Left ventricle myocardium inferior (tissue), 1 donor: ENCODE measurements around the gene LATS2. TPM values are rescaled to one million over a fixed set of nuclear protein-coding genes. Genes with fewer than 3 reads are reported as not detected.
A peak's percentile ranks its signal among the peaks of the same experiment; 100 is the strongest.

ENCODE experiments used
- DNase-seq: peaks from one replicate; pipeline ENCODE4 v3.0.0-alpha.2; 2020
- H3K27ac ChIP-seq: fragments of 200-600 bp; replicated peaks from 2 replicates; pipeline ENCODE4 v1.8.0; 2021
- H3K27me3 ChIP-seq: fragments of 200-600 bp; 2 replicates; pipeline ENCODE4 v1.8.0; 2021; ENCODE audit warnings: low read depth
- H3K36me3 ChIP-seq: fragments of 200-600 bp; 2 replicates; pipeline ENCODE4 v1.8.0; 2021
- H3K4me1 ChIP-seq: fragments of 200-600 bp; 2 replicates; pipeline ENCODE4 v1.8.0; 2021
- H3K4me3 ChIP-seq: fragments of 200-600 bp; 2 replicates; pipeline ENCODE4 v1.8.0; 2021; ENCODE audit warnings: mild to moderate bottlenecking, moderate library complexity
- H3K9me3 ChIP-seq: fragments of 200-600 bp; replicated peaks from 2 replicates; pipeline ENCODE4 v1.8.0; 2021
- CTCF ChIP-seq: fragments of 200-600 bp; IDR thresholded peaks from 2 replicates; pipeline ENCODE4 v1.8.0; 2021; ENCODE audit warnings: antibody characterized with exemption, mild to moderate bottlenecking, borderline replicate concordance
- intact Hi-C: fragments of 100-400 bp; cut with micrococcal nuclease; formaldehyde crosslinking; loops from one replicate; pipeline ENCODE4 v1.11.0; 2022
- long read RNA-seq: library from polyadenylated mRNA; unstranded; transcript quantifications from one replicate; pipeline ENCODE4 v2.0.0, GENCODE V29; 2021
- total RNA-seq: library from RNA; stranded (reverse); fragmentation: NEBNext Ultra II Directional; extraction: Animal tissue kit (Norgen Biotek cat#: 25700); gene quantifications from one replicate; pipeline ENCODE4 v1.2.1, GENCODE V29; 2021
- donor health status: DM: no; HTN: yes; CAD: no; lungs with severe emphysema.

LATS2 gene
- 20.2 TPM for total RNA-seq
- long read RNA-seq, full-length matches to known transcripts, result 2 of 13 reads
- long read RNA-seq, partial matches to known transcripts, result 6 of 13 reads
- long read RNA-seq, other reads (novel, unspliced or antisense), result 5 of 13 reads

- H3K4me1 ChIP-seq, result peaks cover 58% of the 10 kb centered on the region
- H3K27me3 ChIP-seq, result no peaks in the 10 kb centered on the region
- H3K9me3 ChIP-seq, result no peaks in the 10 kb centered on the region
- peak; percentile 53 for TF ChIP-seq CTCF
- peak within 1 kb of the TSS; percentile 100 for H3K27ac ChIP-seq
- peak within 1 kb of the TSS; percentile 98 for H3K4me3 ChIP-seq
- no peaks in the 10 kb centered on the region for H3K36me3 ChIP-seq
- peak; percentile 99 for DNase-seq
- intact Hi-C loops, result no loop called here
Measured at GRCh38 chr13:21061029-21061763, at the start of gene LATS2. LATS2 (minus strand) TSS chr13:21061586; CDS start chr13:21046026, 15,560 bp downstream.

GRCh38 chr13:21109168-21109567 is 47.8 kb upstream of the LATS2 start:
- TF ChIP-seq CTCF, result no peak

GRCh38 chr13:21106089-21106488 is 44.7 kb upstream of the LATS2 start:
- H3K9me3 ChIP-seq, result no peaks in the 10 kb centered on the region
- H3K36me3 ChIP-seq, result no peaks in the 10 kb centered on the region
- no peaks in the 10 kb centered on the region for H3K4me1 ChIP-seq
- no peak overlapping the region for H3K4me3 ChIP-seq
- no peak for TF ChIP-seq CTCF
- intact Hi-C loops, result no loop called here
- no peak for DNase-seq
- no peak overlapping the region for H3K27ac ChIP-seq
- H3K27me3 ChIP-seq, result no peaks in the 10 kb centered on the region

More at GRCh38 chr13:21109168-21109567, 47.8 kb upstream of the LATS2 start:
- Histone ChIP-seq H3K27ac (no peak overlapping the region), H3K4me3 (no peak overlapping the region), H3K36me3 (no peaks in the 10 kb centered on the region), H3K9me3 (no peaks in the 10 kb centered on the region), H3K27me3 (no peaks in the 10 kb centered on the region), H3K4me1 (no peaks in the 10 kb centered on the region)
- intact Hi-C loops, result no loop called here
- DNase-seq, result no peak

- no peaks in the 10 kb centered on the region for H3K4me1 ChIP-seq
- DNase-seq, result no peak
- no peak overlapping the region for H3K4me3 ChIP-seq
- no peaks in the 10 kb centered on the region for H3K36me3 ChIP-seq
- no peaks in the 10 kb centered on the region for H3K27me3 ChIP-seq
- no peak overlapping the region for H3K27ac ChIP-seq
- intact Hi-C loops, result no loop called here
- no peak for TF ChIP-seq CTCF
- H3K9me3 ChIP-seq, result no peaks in the 10 kb centered on the region
Measured at GRCh38 chr13:21104199-21105019, 43.0 kb upstream of the LATS2 start.

- no peak for DNase-seq
- H3K4me3 ChIP-seq, result no peak overlapping the region
- no peaks in the 10 kb centered on the region for H3K4me1 ChIP-seq
- intact Hi-C loops, result no loop called here
- no peak for TF ChIP-seq CTCF
- H3K9me3 ChIP-seq, result no peaks in the 10 kb centered on the region
- H3K36me3 ChIP-seq, result no peaks in the 10 kb centered on the region
- H3K27me3 ChIP-seq, result no peaks in the 10 kb centered on the region
- no peak overlapping the region for H3K27ac ChIP-seq
Measured at GRCh38 chr13:21101865-21102576, 40.6 kb upstream of the LATS2 start.
